ENCODE results near the gene MCOLN3.

DNA sequence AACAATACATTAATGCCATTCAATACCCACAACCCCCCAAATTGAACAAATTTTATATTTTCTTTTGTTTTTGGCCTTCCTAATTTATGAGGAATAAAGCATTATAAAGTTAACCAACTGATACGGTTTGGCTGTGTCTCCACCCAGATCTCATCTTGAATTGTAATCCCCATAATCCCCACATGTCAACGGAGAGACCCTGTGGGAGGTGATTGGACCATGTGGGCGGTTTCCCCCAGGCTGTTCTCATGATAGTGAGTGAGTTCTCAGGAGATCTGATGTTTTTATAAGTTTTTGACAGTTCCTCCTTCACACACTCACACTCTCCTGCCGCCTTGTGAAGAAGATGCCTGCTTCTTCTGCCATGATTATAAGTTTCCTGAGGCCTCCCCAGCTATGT lies 6.4 kb upstream of the MCOLN3 start:
- TF ChIP-seq, protein P1, sequence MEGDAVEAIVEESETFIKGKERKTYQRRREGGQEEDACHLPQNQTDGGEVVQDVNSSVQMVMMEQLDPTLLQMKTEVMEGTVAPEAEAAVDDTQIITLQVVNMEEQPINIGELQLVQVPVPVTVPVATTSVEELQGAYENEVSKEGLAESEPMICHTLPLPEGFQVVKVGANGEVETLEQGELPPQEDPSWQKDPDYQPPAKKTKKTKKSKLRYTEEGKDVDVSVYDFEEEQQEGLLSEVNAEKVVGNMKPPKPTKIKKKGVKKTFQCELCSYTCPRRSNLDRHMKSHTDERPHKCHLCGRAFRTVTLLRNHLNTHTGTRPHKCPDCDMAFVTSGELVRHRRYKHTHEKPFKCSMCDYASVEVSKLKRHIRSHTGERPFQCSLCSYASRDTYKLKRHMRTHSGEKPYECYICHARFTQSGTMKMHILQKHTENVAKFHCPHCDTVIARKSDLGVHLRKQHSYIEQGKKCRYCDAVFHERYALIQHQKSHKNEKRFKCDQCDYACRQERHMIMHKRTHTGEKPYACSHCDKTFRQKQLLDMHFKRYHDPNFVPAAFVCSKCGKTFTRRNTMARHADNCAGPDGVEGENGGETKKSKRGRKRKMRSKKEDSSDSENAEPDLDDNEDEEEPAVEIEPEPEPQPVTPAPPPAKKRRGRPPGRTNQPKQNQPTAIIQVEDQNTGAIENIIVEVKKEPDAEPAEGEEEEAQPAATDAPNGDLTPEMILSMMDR (IDR thresholded peaks at IDR 0.05), result no peak
- no peak for TF ChIP-seq POLR2A (IDR thresholded peaks at IDR 0.05)

All from uterus (tissue), 2 donors.